Activated naive CD8-positive, alpha-beta T cell treated with anti-CD3 and anti-CD28 coated beads, Interleukin-2, amount 50 U/mL, for 24 hours (primary cell): Measurements from ENCODE around the gene ODC1.
"Not testable (repeated sequence)": the region's sequence is repeated elsewhere in the genome, so short reads cannot be mapped to it uniquely, and the experiment has no call there.

Source experiments
- ATAC-seq: fragments of 150-1000 bp; cut with Tn5 transposase; one replicate; pipeline ENCODE4 v1.10.0; 2021
- DNase-seq: peaks from one replicate; pipeline ENCODE4 v3.0.0; 2021
- H3K27ac Mint-ChIP-seq: one replicate; pipeline ENCODE4 v1.8.0; 2021; ENCODE audit warnings: mild to moderate bottlenecking, mixed read lengths
- H3K27me3 Mint-ChIP-seq: one replicate; pipeline ENCODE4 v1.8.0; 2021; ENCODE audit warnings: mixed read lengths
- H3K36me3 Mint-ChIP-seq: one replicate; pipeline ENCODE4 v1.8.0; 2021; ENCODE audit warnings: low read depth, mixed read lengths
- H3K4me1 Mint-ChIP-seq: one replicate; pipeline ENCODE4 v1.8.0; 2021; ENCODE audit warnings: mixed read lengths
- H3K4me3 Mint-ChIP-seq: one replicate; pipeline ENCODE4 v1.8.0; 2021; ENCODE audit warnings: mild to moderate bottlenecking, moderate library complexity, mixed read lengths
- H3K9me3 Mint-ChIP-seq: one replicate; pipeline ENCODE4 v1.8.0; 2021; ENCODE audit warnings: mixed read lengths

Gene ODC1

GRCh38 chr2:10452312-10452711, 4.2 kb upstream of the ODC1 start:
- no peaks in the 10 kb centered on the region for H3K9me3 Mint-ChIP-seq
- no peak overlapping the region for H3K27ac Mint-ChIP-seq
- no peak for ATAC-seq
- DNase-seq: no peak
- H3K27me3 Mint-ChIP-seq: no peaks in the 10 kb centered on the region
- H3K4me1 Mint-ChIP-seq: peaks cover 20% of the 10 kb centered on the region
- H3K4me3 Mint-ChIP-seq: no peak overlapping the region
- peaks cover 4% of the 10 kb centered on the region for H3K36me3 Mint-ChIP-seq

- Mint-ChIP-seq H3K27ac (no peak overlapping the region), H3K9me3 (no peaks in the 10 kb centered on the region), H3K4me3 (no peak overlapping the region), H3K4me1 (peaks cover 22% of the 10 kb centered on the region), H3K36me3 (peaks cover 7% of the 10 kb centered on the region), H3K27me3 (no peaks in the 10 kb centered on the region)
- ATAC-seq: no peak
- DNase-seq: no peak
Observed at GRCh38 chr2:10451819-10452218, 3.7 kb upstream of the ODC1 start.

GRCh38 chr2:10449838-10450691, 1.9 kb upstream of the ODC1 start:
- DNase-seq (no peak), ATAC-seq (no peak)
- Mint-ChIP-seq H3K27me3 (no peaks in the 10 kb centered on the region), H3K4me3 (peak overlapping the region; percentile 80), H3K9me3 (no peaks in the 10 kb centered on the region), H3K36me3 (peaks cover 16% of the 10 kb centered on the region), H3K27ac (no peak overlapping the region), H3K4me1 (peaks cover 37% of the 10 kb centered on the region)

GRCh38 chr2:10449486-10449831, 1.3 kb upstream of the ODC1 start:
- peaks cover 43% of the 10 kb centered on the region for H3K4me1 Mint-ChIP-seq
- peak overlapping the region; percentile 80 for H3K4me3 Mint-ChIP-seq
- H3K36me3 Mint-ChIP-seq: peaks cover 22% of the 10 kb centered on the region
- no peak for ATAC-seq
- DNase-seq: no peak
- peak overlapping the region; percentile 86 for H3K27ac Mint-ChIP-seq
- no peaks in the 10 kb centered on the region for H3K27me3 Mint-ChIP-seq
- H3K9me3 Mint-ChIP-seq: no peaks in the 10 kb centered on the region

GRCh38 chr2:10448576-10449485, 704 bp upstream of the ODC1 start:
- ATAC-seq: peak; percentile 62
- Mint-ChIP-seq H3K36me3 (peaks cover 28% of the 10 kb centered on the region), H3K27ac (peak overlapping the region; percentile 86), H3K27me3 (no peaks in the 10 kb centered on the region), H3K9me3 (no peaks in the 10 kb centered on the region), H3K4me3 (peak overlapping the region; percentile 80), H3K4me1 (peaks cover 50% of the 10 kb centered on the region)
- peak; percentile 94 for DNase-seq

GRCh38 chr2:10447300-10447894, 730 bp downstream of the ODC1 start:
- Mint-ChIP-seq H3K4me1 (peaks cover 64% of the 10 kb centered on the region), H3K36me3 (peaks cover 40% of the 10 kb centered on the region), H3K9me3 (no peaks in the 10 kb centered on the region), H3K27me3 (no peaks in the 10 kb centered on the region), H3K4me3 (peak overlapping the region; percentile 88), H3K27ac (peak overlapping the region; percentile 92)
- ATAC-seq: peak; percentile 5
- DNase-seq: no peak

GRCh38 chr2:10446631-10447030, 1.5 kb downstream of the ODC1 start:
- DNase-seq: no peak
- peak overlapping the region; percentile 81 for H3K27ac Mint-ChIP-seq
- H3K36me3 Mint-ChIP-seq: peaks cover 47% of the 10 kb centered on the region
- no peaks in the 10 kb centered on the region for H3K9me3 Mint-ChIP-seq
- H3K4me3 Mint-ChIP-seq: peak overlapping the region; percentile 88
- H3K27me3 Mint-ChIP-seq: no peaks in the 10 kb centered on the region
- peaks cover 72% of the 10 kb centered on the region for H3K4me1 Mint-ChIP-seq
- no peak for ATAC-seq

GRCh38 chr2:10444463-10444862, 3.7 kb downstream of the ODC1 start:
- DNase-seq: peak; percentile 60
- H3K27me3 Mint-ChIP-seq: no peaks in the 10 kb centered on the region
- H3K4me3 Mint-ChIP-seq: peak overlapping the region; percentile 88
- no peaks in the 10 kb centered on the region for H3K9me3 Mint-ChIP-seq
- H3K36me3 Mint-ChIP-seq: peaks cover 68% of the 10 kb centered on the region
- ATAC-seq: peak; percentile 39
- H3K4me1 Mint-ChIP-seq: peaks cover 63% of the 10 kb centered on the region
- H3K27ac Mint-ChIP-seq: peak overlapping the region; percentile 76

- H3K27ac Mint-ChIP-seq: peak overlapping the region; percentile 81
- not testable (repeated sequence) for H3K27me3 Mint-ChIP-seq, H3K9me3 Mint-ChIP-seq, DNase-seq, ATAC-seq
- H3K4me3 Mint-ChIP-seq: peak overlapping the region; percentile 49
- H3K36me3 Mint-ChIP-seq: peaks cover 78% of the 10 kb centered on the region
- H3K4me1 Mint-ChIP-seq: peaks cover 58% of the 10 kb centered on the region
Observed at GRCh38 chr2:10442469-10443126, 5.5 kb downstream of the ODC1 start.

GRCh38 chr2:10441948-10442347, 6.2 kb downstream of the ODC1 start:
- Mint-ChIP-seq H3K4me3 (peak overlapping the region; percentile 40), H3K9me3 (no peaks in the 10 kb centered on the region), H3K36me3 (peaks cover 73% of the 10 kb centered on the region), H3K27me3 (no peaks in the 10 kb centered on the region), H3K27ac (peak overlapping the region; percentile 77), H3K4me1 (peaks cover 54% of the 10 kb centered on the region)
- peak; percentile 42 for ATAC-seq
- peak; percentile 33 for DNase-seq

GRCh38 chr2:10440736-10441135, 7.4 kb downstream of the ODC1 start:
- Mint-ChIP-seq H3K27ac (no peak overlapping the region), H3K27me3 (no peaks in the 10 kb centered on the region), H3K4me1 (peaks cover 45% of the 10 kb centered on the region), H3K9me3 (no peaks in the 10 kb centered on the region), H3K36me3 (peaks cover 67% of the 10 kb centered on the region), H3K4me3 (no peak overlapping the region)
- no peak for ATAC-seq
- no peak for DNase-seq

GRCh38 chr2:10439971-10440370, 8.2 kb downstream of the ODC1 start:
- Mint-ChIP-seq H3K27me3 (peaks cover under 1% of the 10 kb centered on the region), H3K36me3 (peaks cover 64% of the 10 kb centered on the region), H3K4me1 (peaks cover 39% of the 10 kb centered on the region), H3K9me3 (no peaks in the 10 kb centered on the region), H3K27ac (peak overlapping the region; percentile 4), H3K4me3 (no peak overlapping the region)
- DNase-seq (no peak), ATAC-seq (no peak)

- H3K27ac Mint-ChIP-seq: peak overlapping the region; percentile 4
- H3K36me3 Mint-ChIP-seq: peaks cover 57% of the 10 kb centered on the region
- H3K4me3 Mint-ChIP-seq: no peak overlapping the region
- peaks cover 34% of the 10 kb centered on the region for H3K4me1 Mint-ChIP-seq
- no peaks in the 10 kb centered on the region for H3K9me3 Mint-ChIP-seq
- no peak for DNase-seq
- H3K27me3 Mint-ChIP-seq: peaks cover 2% of the 10 kb centered on the region
- no peak for ATAC-seq
Observed at GRCh38 chr2:10439185-10439879, 8.8 kb downstream of the ODC1 start.

- H3K4me1 Mint-ChIP-seq: peaks cover 28% of the 10 kb centered on the region
Observed at GRCh38 chr2:10438688-10439087, 9.4 kb downstream of the ODC1 start.

More at GRCh38 chr2:10438688-10439087, 9.4 kb downstream of the ODC1 start:
- Mint-ChIP-seq H3K27me3 (peaks cover 2% of the 10 kb centered on the region), H3K4me3 (no peak overlapping the region), H3K27ac (peak overlapping the region; percentile 54), H3K9me3 (no peaks in the 10 kb centered on the region), H3K36me3 (peaks cover 51% of the 10 kb centered on the region)
- no peak for DNase-seq
- no peak for ATAC-seq
